GM21737 (cell line): ENCODE measurements around the gene HACL1.

Experiments
- ATAC-seq: cut with Tn5 transposase; IDR thresholded peaks from one replicate; pipeline ENCODE4 v1.9.1; 2021; ENCODE audit warnings: mild to moderate bottlenecking, moderate library complexity; ENCODE audit not compliant: unreplicated experiment

HACL1 gene

DNA sequence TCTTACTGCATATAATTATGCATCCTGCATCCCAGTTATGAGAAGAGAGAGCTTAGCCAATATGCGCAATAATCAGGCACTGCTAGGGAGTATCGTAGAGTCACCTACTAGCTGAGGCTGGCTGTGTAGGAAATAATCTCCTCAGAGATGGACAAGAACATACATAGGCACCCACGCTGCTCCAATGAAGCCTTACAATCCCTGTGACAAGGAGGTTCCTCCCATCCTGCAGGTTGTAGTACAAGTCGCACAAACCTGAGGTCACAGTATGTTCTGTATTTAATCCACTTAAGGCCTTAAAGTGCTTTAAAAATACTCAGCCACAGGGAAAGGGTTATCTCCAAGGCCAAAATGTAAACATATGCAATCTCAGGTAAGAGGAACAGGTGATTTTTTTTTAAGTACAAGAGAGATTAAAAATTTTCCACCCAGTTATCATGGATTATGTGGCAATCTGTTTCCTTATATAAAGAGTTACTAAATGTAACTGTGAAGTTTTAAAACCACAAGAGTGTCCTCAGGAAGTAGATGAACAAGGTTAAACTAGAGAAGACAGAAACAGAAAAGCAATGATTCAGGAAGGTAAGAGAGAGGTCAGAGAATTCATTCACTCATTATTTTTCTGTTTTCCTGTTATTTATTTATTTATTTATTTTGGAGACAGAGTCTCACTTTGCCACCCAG is 72.4 kb downstream of the HACL1 start:
- no peak for ATAC-seq

DNA sequence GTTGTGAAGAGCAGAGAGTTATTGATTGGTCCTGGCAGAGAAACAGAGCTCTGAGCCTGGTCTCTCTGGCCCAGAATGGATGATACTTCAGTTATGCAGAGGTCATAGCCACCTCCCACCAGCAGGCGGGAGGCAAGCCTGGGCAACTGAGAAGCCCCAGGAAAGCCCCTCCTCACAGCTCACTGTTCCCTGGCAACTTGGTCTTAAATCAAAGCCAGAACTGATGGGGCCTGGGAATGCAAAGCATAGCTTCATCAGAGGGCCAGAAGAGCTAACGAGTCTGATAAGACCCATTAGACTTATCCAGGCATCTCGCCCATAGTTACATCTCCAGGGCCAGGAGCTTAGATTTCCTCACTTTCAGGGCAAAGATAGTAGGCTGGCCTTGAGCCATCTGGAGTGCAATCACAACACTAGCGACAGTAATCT is 74.3 kb downstream of the HACL1 start:
- no peak for ATAC-seq

DNA sequence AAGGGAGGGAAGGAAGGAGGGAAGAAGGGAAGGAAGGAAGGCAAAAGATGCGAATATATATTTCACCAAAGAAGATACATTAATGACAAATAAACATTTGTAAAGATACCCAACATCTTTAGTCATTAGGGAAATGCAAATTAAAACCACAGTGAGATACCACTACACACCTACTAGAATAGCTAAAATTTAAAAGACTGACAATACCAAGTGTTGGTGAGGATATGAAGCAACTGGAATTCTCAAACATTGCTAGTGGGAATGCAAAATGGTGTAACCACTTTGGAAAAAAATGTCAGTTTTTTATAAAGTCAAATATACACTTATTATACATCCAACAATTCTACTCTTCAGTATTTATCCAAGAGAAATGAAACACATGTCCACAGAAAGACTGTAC is 75.6 kb downstream of the HACL1 start:
- no peak for ATAC-seq

DNA sequence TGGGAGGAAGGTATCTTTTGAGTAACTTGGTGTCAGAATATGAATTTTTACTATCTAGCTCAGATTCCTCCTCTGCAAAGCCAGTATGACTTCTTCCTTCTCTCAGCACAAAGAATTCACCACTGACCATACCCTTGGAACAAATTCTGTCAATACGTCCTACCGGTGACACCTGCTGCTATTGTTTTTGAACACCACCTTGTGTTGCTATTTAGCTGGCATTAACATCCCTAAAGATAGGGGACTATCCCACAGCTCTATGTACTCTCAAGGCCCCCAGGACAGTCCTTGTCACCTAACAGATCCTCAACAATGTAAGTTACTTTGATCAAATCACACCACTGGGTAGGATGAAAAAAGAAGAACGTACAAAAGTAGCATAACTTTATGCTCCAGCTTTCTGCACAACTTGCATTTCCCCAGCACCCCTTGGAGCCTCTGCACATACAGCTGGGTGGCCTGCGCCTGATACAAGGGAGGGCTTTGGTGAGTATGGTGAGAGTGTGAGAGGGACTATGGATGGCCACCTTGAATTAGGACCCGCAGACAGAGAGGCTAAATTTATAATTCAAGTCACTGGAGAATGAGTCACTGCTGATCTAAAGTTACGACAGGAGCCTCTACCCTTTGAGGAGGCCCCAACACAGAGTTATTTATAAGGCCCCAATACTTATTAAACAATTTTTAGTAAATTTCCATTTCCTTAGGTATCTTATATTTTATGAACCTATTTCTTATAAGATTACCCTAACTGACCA is 77.5 kb downstream of the HACL1 start:
- no peak for ATAC-seq

DNA sequence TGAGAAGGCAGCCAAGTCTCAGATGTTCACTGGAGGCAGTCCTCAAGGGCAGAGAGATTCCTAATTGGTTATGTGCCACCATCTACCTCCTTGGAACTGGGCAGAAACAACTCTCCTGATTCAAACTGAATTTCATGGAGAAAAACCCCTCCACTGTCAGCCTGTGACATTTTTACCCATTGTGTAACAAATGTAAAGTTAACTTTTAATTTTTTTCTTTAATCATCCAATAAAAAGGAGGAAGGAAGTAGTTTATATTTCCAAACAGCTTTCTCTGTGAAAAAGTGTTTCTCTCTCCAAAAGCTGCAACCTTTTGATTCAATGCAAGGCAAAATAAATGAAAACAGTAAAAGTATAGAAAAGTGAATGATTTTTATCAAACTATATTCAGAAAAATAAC is 79.4 kb downstream of the HACL1 start:
- ATAC-seq = no peak

DNA sequence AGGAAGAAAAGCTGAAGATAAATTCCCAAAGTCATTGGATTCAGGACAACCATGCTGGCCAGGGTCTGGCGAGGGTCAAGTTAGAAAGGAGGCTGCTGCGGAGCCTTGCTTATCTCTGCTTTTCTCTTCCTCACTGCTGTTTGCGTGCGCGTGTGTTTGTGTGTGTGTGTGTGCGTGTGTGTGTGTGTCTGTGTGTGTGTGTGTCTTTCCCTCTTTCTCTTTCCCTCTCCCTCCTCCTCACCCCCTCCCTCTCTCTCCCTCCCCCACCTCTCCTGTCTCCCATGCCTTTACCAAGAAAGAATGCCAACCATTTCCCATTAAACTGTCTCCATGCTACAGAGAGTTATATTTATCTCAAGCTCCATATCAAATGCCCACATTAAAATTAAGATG is 79.8 kb downstream of the HACL1 start, which contains the start of gene COLQ:
Gene COLQ (minus strand): TSS at position 134 of the 393 bp plus-strand sequence. CDS start 81 bp downstream, at position 53.
- no peak for ATAC-seq

DNA sequence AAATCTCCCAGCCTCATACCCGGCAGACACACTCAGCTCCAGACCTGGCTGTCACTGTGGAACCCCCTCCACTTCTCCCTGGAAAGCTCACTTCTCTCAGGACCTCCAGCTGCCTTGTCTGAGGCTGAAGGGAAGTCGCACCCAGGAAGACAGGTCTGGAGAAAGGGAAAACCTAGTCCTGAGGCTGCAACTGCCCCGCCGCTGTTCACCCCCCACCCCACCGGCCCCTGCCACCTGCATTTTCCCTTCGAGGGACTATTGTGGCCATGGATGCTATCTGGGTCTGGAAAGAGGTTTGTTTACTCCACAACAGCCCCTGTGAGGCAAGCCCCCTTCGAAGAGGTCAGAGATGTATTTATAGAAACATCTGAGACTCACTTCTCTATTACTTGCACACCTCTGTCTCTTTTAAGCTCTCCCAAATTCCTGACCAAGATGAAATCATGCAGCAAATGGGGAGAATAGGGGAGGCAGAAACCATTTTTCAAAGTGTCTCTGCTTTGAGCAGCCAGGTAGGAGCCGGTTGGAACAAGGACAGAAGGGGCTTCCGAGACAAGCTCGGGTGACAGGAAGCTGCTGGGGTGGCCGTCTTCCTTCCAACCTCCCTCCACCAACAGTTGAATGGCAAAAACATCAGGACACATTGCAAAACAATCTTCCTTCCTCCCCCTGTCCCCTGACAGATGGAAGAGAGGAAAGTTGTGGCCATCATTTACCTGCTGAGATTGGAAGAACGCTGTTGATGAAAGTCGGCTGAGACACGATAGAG is 80.4 kb downstream of the HACL1 start:
- ATAC-seq = no peak

DNA sequence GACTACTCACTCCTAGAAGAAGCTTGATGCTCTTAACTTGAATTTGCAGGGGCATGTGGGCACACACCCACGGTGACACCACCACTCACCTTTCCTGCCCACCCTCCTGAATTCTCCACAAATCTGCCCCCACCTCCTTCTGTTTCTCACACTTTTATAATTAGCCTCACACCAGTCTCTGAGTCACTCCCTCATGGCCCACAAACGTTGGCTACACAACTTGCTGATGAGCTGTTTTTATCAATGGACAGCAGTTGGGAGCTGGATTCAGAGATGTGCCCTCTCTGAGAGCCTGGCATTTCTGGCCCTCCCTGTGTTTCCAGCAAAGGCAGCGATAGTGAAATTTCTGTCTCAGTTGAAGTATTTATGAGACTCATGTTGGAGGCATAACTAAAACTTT is 81.2 kb downstream of the HACL1 start:
- no peak for ATAC-seq

DNA sequence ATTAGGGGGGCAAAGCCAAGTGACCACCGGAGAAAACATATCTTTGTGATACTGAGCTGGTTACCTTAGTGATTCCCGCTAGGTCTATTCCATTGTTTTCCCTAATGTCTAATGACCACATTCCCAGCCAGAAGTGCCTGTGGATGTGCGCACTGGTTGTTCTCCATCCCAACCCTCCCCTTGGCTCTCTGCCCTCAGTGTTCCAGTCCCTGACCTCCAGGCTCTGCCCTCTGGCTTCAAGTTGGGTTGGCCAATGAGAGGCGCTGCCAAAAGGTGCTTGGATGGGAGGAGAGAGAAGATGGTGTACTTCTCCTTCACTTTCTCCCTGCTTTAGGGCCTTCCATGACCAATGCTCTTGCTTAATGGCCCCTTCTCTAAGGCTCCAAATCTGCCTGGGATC is 82.3 kb downstream of the HACL1 start:
- no peak for ATAC-seq

DNA sequence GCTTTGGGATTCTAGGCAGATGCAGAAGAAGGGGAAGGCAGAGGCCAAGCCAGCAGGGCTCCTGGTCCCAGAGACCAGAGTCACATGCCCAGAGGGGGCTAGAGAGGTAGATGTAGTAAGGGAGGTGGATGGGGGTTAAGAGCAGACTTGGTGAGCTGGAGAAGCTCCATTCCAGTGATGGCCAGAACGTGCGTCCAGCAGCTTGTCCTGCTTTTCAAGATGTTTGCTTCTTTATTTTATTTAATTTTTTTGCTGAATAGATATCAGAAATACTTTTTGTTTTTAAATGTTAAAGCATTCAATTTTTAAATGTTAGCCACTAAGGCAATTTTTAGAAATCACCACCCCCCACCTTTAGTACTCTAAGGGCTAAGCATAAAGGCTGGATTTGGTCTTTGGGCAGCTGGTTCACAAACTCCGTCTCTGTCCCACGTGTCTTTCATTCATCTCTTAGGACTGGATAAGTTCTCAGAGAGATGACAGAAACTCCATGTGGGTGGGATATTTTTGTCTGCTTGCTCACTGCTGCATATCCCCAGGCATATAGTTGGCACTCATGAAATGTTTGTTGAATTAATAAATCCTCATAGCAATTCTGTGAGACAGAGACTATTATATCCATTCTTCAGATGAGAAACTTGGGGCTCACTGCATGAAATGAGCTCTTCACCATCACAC is 86.6 kb downstream of the HACL1 start:
- no peak for ATAC-seq

DNA sequence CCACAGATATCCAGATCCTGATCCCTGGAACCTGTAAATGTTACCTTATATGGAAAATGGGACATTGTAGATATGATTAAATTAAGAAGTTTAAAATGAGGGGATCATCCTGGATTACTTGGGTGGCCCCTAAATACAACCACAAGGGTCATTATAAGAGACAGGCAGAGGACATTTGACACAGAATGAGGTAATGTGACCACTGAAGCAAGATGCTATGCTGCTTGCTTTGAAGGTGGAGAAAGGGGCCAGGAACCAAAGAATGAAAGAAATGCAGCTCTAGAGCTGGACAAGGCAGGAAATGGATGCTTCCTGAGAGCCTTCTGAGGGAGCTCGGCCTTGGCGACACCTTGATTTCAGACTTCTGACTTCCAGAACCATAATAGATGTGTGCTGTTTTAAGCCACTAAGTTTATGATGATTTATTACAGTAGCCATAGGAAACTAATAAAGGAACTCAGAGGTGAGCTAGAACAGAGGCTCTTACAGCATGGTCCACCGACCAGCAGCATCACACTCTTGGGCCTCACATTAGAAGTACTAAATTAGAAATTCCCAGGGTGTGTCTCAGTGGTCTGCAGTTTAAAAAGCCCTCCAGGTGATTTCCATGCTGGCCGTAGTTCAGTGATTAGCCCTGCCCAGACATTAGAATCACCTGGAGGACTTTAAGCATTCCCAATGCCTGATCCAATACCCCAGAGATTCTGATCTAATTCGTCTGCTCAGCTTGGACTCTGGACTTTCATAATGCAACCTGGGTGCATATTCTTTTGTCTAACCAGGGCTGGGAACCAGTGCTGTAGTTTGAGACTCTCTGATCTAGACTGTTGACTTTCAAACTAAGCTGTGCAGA is 87.3 kb downstream of the HACL1 start:
- ATAC-seq = no peak

DNA sequence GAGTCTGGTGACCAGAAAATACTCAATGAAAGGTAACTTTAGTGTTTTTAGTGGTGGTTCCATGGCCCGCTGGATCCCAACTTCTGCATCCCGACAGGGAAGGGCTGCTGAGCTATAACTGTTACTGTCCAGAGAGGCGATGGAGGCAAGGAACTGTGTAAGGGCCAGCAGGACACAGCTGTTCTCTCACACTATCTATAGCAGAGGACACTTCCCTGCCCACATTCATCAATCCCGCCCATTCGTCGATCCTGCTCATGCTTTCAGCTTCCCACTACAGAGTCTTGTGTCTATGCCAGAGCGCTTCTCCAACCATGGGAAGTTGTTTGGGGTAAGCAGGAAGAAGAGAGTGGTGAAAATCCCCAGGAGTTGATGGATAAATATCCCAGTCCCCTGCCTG is 88.3 kb downstream of the HACL1 start:
- no peak for ATAC-seq

DNA sequence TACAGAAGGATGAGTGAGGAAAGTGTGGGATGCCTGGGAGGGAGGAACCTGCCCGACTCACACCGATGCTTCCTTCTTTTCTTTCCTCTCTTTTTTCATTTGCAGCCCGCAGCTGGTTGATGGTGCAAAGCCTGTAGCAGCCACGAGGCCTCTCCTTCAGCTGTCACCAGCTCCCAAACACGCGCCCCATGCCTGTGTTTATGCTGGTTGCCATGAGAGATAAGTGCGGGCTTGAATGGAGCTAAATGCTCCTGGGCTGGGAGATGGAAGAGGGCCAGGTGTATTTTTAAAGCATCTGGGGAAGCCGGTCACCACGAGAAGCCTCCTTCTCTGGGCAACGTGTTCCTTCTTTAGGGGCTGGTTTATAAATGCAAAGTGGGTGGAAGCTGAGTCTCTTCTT is 89.2 kb downstream of the HACL1 start:
- no peak for ATAC-seq

DNA sequence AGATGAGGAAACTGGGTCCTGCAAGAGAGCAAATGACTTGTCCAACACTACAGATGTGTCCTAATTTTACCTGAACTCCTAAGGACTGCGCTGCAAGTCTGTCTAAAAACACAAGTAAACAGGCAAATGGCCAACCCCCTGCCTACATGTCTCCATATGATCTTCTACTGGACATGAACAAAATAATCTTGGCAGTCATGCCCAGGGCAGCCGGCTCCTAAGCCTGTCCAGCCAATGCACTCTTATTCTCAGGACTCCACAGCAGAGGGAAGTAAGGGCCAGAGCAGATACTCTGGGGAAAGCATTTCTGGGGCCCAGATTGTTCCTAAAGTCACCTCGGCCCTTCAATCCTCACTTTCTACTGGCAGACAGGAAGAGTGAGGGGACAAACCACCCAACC is 90.2 kb downstream of the HACL1 start:
- no peak for ATAC-seq
